ENCODE measurements around the gene MAML2. TPM values are rescaled to one million over a fixed set of nuclear protein-coding genes. Genes with fewer than 3 reads are reported as not detected.

The MAML2 gene
- total RNA-seq, 1 experiment from 2014 or later: 22.7 TPM

GRCh38 chr11:96085319-96085930, 257.6 kb downstream of the MAML2 start:
- DNase-seq: no peak
- TF ChIP-seq, protein P1, sequence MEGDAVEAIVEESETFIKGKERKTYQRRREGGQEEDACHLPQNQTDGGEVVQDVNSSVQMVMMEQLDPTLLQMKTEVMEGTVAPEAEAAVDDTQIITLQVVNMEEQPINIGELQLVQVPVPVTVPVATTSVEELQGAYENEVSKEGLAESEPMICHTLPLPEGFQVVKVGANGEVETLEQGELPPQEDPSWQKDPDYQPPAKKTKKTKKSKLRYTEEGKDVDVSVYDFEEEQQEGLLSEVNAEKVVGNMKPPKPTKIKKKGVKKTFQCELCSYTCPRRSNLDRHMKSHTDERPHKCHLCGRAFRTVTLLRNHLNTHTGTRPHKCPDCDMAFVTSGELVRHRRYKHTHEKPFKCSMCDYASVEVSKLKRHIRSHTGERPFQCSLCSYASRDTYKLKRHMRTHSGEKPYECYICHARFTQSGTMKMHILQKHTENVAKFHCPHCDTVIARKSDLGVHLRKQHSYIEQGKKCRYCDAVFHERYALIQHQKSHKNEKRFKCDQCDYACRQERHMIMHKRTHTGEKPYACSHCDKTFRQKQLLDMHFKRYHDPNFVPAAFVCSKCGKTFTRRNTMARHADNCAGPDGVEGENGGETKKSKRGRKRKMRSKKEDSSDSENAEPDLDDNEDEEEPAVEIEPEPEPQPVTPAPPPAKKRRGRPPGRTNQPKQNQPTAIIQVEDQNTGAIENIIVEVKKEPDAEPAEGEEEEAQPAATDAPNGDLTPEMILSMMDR (IDR thresholded peaks at IDR 0.05; ENCODE audit: unreplicated experiment): no peak
- H3K4me1 Mint-ChIP-seq (ENCODE audit: low read depth, unreplicated experiment): no peaks in the 10 kb centered on the region
- intact Hi-C loops (cut with micrococcal nuclease; ENCODE audit: unreplicated experiment): no loop called here
- no peak overlapping the region for H3K4me3 Mint-ChIP-seq (ENCODE audit: low read depth, unreplicated experiment)
- H3K9me3 Mint-ChIP-seq (ENCODE audit: low read depth, unreplicated experiment): no peaks in the 10 kb centered on the region
- H3K27ac Mint-ChIP-seq (ENCODE audit: unreplicated experiment): no peak overlapping the region
- CTCF ChIA-PET: no interaction called here
- H3K27me3 Mint-ChIP-seq (ENCODE audit: unreplicated experiment): no peaks in the 10 kb centered on the region
- H3K36me3 Mint-ChIP-seq (ENCODE audit: insufficient read depth, unreplicated experiment): no peaks in the 10 kb centered on the region
- no TSS peak for BruUV-seq (replicated peaks)

DNA sequence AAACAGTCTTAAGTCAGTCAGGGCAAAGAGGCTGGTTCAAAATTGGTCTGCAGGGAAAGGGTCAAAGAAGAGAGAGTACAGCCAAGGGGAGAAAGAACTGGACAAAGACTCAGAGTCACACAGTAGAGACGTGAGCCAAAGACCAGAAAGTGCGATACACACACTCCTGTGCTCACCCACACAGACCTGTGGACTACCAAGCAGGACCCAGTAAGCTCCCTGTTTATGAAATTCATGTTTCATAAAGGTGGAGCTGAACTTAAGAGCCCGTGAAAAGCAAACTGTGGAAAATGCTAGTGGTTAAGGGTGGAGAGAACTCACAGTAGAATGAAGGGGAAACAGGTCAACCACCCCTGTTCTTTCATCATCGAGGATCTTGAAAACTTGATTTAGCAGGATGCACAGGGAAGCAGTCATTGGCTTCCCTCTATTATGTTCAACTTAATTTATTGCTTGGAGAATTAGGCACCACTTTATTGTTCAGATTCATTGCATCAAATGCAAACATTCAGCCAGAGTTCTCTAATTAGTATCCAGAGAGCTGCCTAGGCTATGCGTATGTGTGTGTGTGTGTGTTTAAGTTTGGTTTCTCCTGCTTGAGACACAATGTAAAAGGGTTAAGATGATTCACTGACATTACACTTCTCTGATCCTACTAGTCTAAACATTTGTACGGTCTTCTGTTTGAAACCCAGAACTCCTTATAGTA, 258.2 kb downstream of the MAML2 start:
- no peaks in the 10 kb centered on the region for H3K4me1 Mint-ChIP-seq (ENCODE audit: low read depth, unreplicated experiment)
- H3K36me3 Mint-ChIP-seq (ENCODE audit: insufficient read depth, unreplicated experiment): no peaks in the 10 kb centered on the region
- no peak overlapping the region for H3K4me3 Mint-ChIP-seq (ENCODE audit: low read depth, unreplicated experiment)
- no peak overlapping the region for H3K27ac Mint-ChIP-seq (ENCODE audit: unreplicated experiment)
- BruUV-seq (replicated peaks): no TSS peak
- no peaks in the 10 kb centered on the region for H3K27me3 Mint-ChIP-seq (ENCODE audit: unreplicated experiment)
- intact Hi-C loops (cut with micrococcal nuclease; ENCODE audit: unreplicated experiment): no loop called here
- CTCF ChIA-PET: no interaction called here
- no peaks in the 10 kb centered on the region for H3K9me3 Mint-ChIP-seq (ENCODE audit: low read depth, unreplicated experiment)
- TF ChIP-seq, protein P1 (IDR thresholded peaks at IDR 0.05; ENCODE audit: unreplicated experiment): no peak
- no peak for DNase-seq

DNA sequence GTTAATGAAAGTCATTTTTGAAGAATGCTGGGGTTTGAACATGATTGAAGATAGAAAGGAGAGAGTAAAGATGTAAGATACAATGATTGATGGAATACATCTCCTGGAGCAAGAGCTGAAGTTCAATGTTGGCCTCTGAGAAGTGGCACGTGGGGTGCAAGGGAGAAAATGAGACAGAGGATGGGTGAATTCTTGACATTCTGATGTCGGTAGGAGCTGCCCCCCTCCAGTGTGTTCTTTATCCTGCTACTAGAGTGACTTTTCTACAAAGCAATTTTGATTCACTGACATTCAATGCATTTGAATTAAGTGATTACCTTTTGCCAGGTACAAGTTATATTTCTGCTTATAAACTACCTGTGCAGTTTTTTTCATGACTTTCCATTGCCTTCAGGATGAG, 260.1 kb downstream of the MAML2 start:
- Mint-ChIP-seq H3K36me3 (ENCODE audit: insufficient read depth, unreplicated experiment) (no peaks in the 10 kb centered on the region), H3K4me1 (ENCODE audit: low read depth, unreplicated experiment) (no peaks in the 10 kb centered on the region), H3K9me3 (ENCODE audit: low read depth, unreplicated experiment) (no peaks in the 10 kb centered on the region), H3K4me3 (ENCODE audit: low read depth, unreplicated experiment) (no peak overlapping the region), H3K27me3 (ENCODE audit: unreplicated experiment) (no peaks in the 10 kb centered on the region), H3K27ac (ENCODE audit: unreplicated experiment) (no peak overlapping the region)
- no peak for DNase-seq
- no TSS peak for BruUV-seq (replicated peaks)
- TF ChIP-seq, protein P1 (IDR thresholded peaks at IDR 0.05; ENCODE audit: unreplicated experiment): no peak
- intact Hi-C loops (cut with micrococcal nuclease; ENCODE audit: unreplicated experiment): no loop called here
- CTCF ChIA-PET: no interaction called here

GRCh38 chr11:96082002-96082899, 260.7 kb downstream of the MAML2 start:
- Mint-ChIP-seq H3K4me1 (ENCODE audit: low read depth, unreplicated experiment) (no peaks in the 10 kb centered on the region), H3K27me3 (ENCODE audit: unreplicated experiment) (no peaks in the 10 kb centered on the region), H3K4me3 (ENCODE audit: low read depth, unreplicated experiment) (no peak overlapping the region), H3K36me3 (ENCODE audit: insufficient read depth, unreplicated experiment) (no peaks in the 10 kb centered on the region), H3K27ac (ENCODE audit: unreplicated experiment) (no peak overlapping the region), H3K9me3 (ENCODE audit: low read depth, unreplicated experiment) (no peaks in the 10 kb centered on the region)
- CTCF ChIA-PET: no interaction called here
- DNase-seq: no peak
- intact Hi-C loops (cut with micrococcal nuclease; ENCODE audit: unreplicated experiment): no loop called here
- no TSS peak for BruUV-seq (replicated peaks)
- TF ChIP-seq, protein P1 (IDR thresholded peaks at IDR 0.05; ENCODE audit: unreplicated experiment): no peak

Data from Calu3 (cell line).